Fibroblast of mammary gland (primary cell): ENCODE data around the gene ZKSCAN7.

Experiments used
- DNase-seq: peaks from one replicate; pipeline ENCODE4 v3.0.0-alpha.2; 2010; ENCODE audit warnings: low read depth
- H3K4me3 ChIP-seq: 2 replicates; pipeline ENCODE4 v1.5.1; 2011; ENCODE audit warnings: low read depth, mild to moderate bottlenecking, low read length, moderate library complexity; ENCODE audit not compliant: control insufficient read depth
- CTCF ChIP-seq: conservative IDR thresholded peaks from 2 replicates; pipeline ENCODE4 v1.5.1; 2011; ENCODE audit warnings: low read depth, low read length, inconsistent platforms; ENCODE audit not compliant: control insufficient read depth, insufficient read depth

ZKSCAN7 gene

GRCh38 chr3:44513513-44513912 lies 41.5 kb upstream of the ZKSCAN7 start:
- no peak for DNase-seq
- no peak for TF ChIP-seq CTCF
- no peak overlapping the region for H3K4me3 ChIP-seq

- no peak for DNase-seq
- no peak overlapping the region for H3K4me3 ChIP-seq
- no peak for TF ChIP-seq CTCF
Observed at GRCh38 chr3:44516230-44516629, 38.8 kb upstream of the ZKSCAN7 start.

- no peak overlapping the region for H3K4me3 ChIP-seq
- TF ChIP-seq CTCF = no peak
- no peak for DNase-seq
Observed at GRCh38 chr3:44518782-44519156, 36.2 kb upstream of the ZKSCAN7 start.

- no peak for TF ChIP-seq CTCF
- H3K4me3 ChIP-seq = no peak overlapping the region
- no peak for DNase-seq
Observed at GRCh38 chr3:44521721-44522120, 33.3 kb upstream of the ZKSCAN7 start.

- TF ChIP-seq CTCF = no peak
- no peak overlapping the region for H3K4me3 ChIP-seq
- DNase-seq = no peak
Observed at GRCh38 chr3:44522494-44522933, 32.5 kb upstream of the ZKSCAN7 start.

GRCh38 chr3:44525060-44525459 lies 29.9 kb upstream of the ZKSCAN7 start:
- H3K4me3 ChIP-seq = no peak overlapping the region
- no peak for DNase-seq
- no peak for TF ChIP-seq CTCF

GRCh38 chr3:44529927-44530326 lies 25.1 kb upstream of the ZKSCAN7 start:
- peak; percentile 48 for TF ChIP-seq CTCF
- DNase-seq = peak; percentile 25
- H3K4me3 ChIP-seq = no peak overlapping the region
